Lower leg skin (tissue), 3 donors: ENCODE measurements around the gene CPNE6.

Experiments
- POLR2A ChIP-seq, 2 donors: fragments of 450-650 bp; IDR thresholded peaks; one replicate each; pipeline ENCODE4 v1.6.1; 2016 to 2017; ENCODE audit warnings: antibody characterized with exemption in 2 of 2, mild to moderate bottlenecking in 1 of 2, moderate library complexity in 1 of 2
- TF ChIP-seq, protein P1 (sequence below), 3 donors: fragments of 450-650 bp; IDR thresholded peaks; one replicate each; pipeline ENCODE4 v1.5.1; 2016; ENCODE audit warnings: antibody characterized with exemption in 3 of 3, mild to moderate bottlenecking in 3 of 3, moderate library complexity in 2 of 3

DNA sequence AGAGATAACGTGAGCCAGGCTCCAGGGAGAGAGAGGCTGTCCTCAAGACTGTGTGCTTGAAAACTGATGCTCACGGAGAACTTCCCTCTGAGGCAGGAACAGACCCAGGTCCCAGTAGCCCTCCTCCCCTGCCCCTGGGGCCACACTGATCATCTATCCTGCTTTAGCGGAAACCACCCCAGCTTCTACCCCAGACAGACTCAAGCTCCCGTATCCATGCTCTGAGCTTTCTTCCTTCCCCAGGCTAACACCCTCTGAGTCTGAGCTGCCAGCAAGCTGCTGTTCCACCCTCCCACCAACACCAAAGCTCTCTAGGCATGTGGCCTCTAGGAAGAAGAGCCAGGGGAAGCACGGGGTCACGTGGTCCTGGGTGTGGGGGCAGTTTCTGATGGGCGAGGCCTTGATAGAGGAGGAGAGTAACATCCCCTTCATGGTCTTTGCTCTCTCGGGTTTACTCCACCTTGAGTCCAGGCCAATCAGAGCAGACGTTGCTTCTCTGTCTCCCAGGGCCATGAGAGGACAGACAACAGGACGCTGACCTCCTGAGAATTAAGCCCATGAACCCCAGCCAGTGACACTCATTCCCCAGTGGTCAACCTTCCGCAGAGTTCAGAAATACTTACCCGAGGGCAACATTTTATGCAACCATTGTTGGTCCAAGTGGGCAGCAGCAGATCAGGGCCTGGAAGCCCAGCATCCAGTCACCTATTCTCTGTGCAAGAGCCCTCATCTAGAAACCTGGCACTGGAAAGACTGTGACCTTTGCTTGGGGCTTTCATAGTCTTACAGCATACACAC is 24.1 kb downstream of the CPNE6 start:
- TF ChIP-seq, protein P1, sequence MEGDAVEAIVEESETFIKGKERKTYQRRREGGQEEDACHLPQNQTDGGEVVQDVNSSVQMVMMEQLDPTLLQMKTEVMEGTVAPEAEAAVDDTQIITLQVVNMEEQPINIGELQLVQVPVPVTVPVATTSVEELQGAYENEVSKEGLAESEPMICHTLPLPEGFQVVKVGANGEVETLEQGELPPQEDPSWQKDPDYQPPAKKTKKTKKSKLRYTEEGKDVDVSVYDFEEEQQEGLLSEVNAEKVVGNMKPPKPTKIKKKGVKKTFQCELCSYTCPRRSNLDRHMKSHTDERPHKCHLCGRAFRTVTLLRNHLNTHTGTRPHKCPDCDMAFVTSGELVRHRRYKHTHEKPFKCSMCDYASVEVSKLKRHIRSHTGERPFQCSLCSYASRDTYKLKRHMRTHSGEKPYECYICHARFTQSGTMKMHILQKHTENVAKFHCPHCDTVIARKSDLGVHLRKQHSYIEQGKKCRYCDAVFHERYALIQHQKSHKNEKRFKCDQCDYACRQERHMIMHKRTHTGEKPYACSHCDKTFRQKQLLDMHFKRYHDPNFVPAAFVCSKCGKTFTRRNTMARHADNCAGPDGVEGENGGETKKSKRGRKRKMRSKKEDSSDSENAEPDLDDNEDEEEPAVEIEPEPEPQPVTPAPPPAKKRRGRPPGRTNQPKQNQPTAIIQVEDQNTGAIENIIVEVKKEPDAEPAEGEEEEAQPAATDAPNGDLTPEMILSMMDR (IDR thresholded peaks at IDR 0.05), result peak in 1 of 3 donors; percentile 91
- TF ChIP-seq POLR2A (IDR thresholded peaks at IDR 0.05), result no peak
